Neural cell (in vitro differentiated cells): ENCODE measurements around the gene KLF17.

Source experiments
- REST ChIP-seq: IDR thresholded peaks from 2 replicates; pipeline ENCODE4 v1.6.1; 2012; ENCODE audit warnings: borderline replicate concordance
- TAF1 ChIP-seq: IDR thresholded peaks from 2 replicates; pipeline ENCODE4 v1.6.1; 2012; ENCODE audit warnings: low read depth

- TF ChIP-seq TAF1, result no peak
- no peak for TF ChIP-seq REST
Measured at GRCh38 chr1:44073528-44073927, 45.1 kb upstream of the KLF17 start.
